Breast epithelium (tissue), 4 donors: Measurements from ENCODE around the gene TEX35. TPM values are rescaled to one million over a fixed set of nuclear protein-coding genes. Genes with fewer than 3 reads are reported as not detected.

Experiments
- DNase-seq, 2 donors: peaks; one replicate each; pipeline ENCODE4 v3.0.0-alpha.2; 2019; ENCODE audit warnings: low spot score in 2 of 2
- H3K27ac ChIP-seq, 2 donors: fragments of 200-600 bp; sonication (generic) in 1 of 2; one replicate each; pipeline ENCODE4 v1.5.1; 2016 to 2019; ENCODE audit warnings: mild to moderate bottlenecking in 1 of 2
- H3K27me3 ChIP-seq, 2 donors: fragments of 200-600 bp; sonication (generic) in 1 of 2; one replicate each; pipeline versions ENCODE4 v1.5.1 to v1.6.0; 2017 to 2019; ENCODE audit warnings: control low read depth in 1 of 2, mild to moderate bottlenecking in 1 of 2
- H3K36me3 ChIP-seq: fragments of 200-600 bp; one replicate; pipeline ENCODE4 v1.5.1; 2019
- H3K4me1 ChIP-seq, 2 donors: fragments of 200-600 bp; sonication (generic); one replicate each; pipeline ENCODE4 v1.5.1; 2016 to 2019; ENCODE audit warnings: control low read depth in 1 of 2
- H3K4me3 ChIP-seq, 3 donors: fragments of 200-600 bp; sonication (generic); 1 replicate in 2 of 3; 2 replicates in 1 of 3; pipeline ENCODE4 v1.5.1; 2016 to 2019; ENCODE audit warnings: mild to moderate bottlenecking in 3 of 3, moderate library complexity in 2 of 3
- H3K9me3 ChIP-seq, 2 donors: fragments of 200-600 bp; sonication (generic) in 1 of 2; one replicate each; pipeline ENCODE4 v1.5.1; 2016 to 2019; ENCODE audit warnings: control low read depth in 1 of 2
- POLR2A ChIP-seq: fragments of 450-650 bp; IDR thresholded peaks from one replicate; pipeline ENCODE4 v1.6.1; 2016; ENCODE audit warnings: antibody characterized with exemption, mild to moderate bottlenecking, moderate library complexity
- POLR2AphosphoS5 ChIP-seq, 3 donors: sonication (generic); formaldehyde crosslinking; IDR thresholded peaks; one replicate each; pipeline ENCODE4 v1.6.1; 2017; ENCODE audit warnings: antibody characterized with exemption in 3 of 3
- intact Hi-C: fragments of 100-400 bp; cut with DNase I; formaldehyde crosslinking; loops from one replicate; pipeline ENCODE4 v1.15.1; 2023; ENCODE audit warnings: low total_unique reads
- total RNA-seq, 3 donors: library from RNA; depleted of rRNA; stranded (reverse); fragments of >200 nt; gene quantifications; one replicate each; pipeline ENCODE4 v1.1.0, GENCODE V29; 2016
- TF ChIP-seq, protein P1 (sequence below), 3 donors: fragments of 450-650 bp; IDR thresholded peaks; one replicate each; pipeline ENCODE4 v1.5.1; 2016 to 2017; ENCODE audit warnings: antibody characterized with exemption in 3 of 3, mild to moderate bottlenecking in 3 of 3, moderate library complexity in 3 of 3

The TEX35 gene
- total RNA-seq, 3 donors from 2014 or later, result not detected

DNA sequence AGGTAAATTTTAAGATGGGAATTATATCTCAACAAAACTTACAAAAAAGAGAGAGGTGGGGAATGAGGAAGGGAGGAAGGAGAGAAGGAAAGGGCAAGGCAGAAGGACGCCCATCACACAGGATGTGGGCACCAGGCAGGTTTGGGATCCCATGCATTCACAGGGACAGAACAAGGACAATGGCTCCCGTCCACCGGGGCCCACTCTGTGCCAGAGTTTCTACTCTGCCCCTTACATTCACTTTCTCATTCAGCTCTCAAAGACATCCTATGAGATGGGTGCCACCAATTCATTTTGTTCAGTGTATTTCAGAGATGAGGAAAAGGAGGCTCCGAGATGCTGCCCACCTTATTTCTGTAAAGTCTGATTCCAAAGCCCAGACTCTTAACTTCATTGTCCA is 23.5 kb upstream of the TEX35 start:
- H3K9me3 ChIP-seq, result no peaks in the 10 kb centered on the region
- intact Hi-C loops, result no loop called here
- H3K4me1 ChIP-seq, result no peaks in the 10 kb centered on the region
- H3K27ac ChIP-seq, result no peak overlapping the region
- TF ChIP-seq POLR2AphosphoS5 (IDR thresholded peaks at IDR 0.05) (no peak), POLR2A (no peak)
- TF ChIP-seq, protein P1, sequence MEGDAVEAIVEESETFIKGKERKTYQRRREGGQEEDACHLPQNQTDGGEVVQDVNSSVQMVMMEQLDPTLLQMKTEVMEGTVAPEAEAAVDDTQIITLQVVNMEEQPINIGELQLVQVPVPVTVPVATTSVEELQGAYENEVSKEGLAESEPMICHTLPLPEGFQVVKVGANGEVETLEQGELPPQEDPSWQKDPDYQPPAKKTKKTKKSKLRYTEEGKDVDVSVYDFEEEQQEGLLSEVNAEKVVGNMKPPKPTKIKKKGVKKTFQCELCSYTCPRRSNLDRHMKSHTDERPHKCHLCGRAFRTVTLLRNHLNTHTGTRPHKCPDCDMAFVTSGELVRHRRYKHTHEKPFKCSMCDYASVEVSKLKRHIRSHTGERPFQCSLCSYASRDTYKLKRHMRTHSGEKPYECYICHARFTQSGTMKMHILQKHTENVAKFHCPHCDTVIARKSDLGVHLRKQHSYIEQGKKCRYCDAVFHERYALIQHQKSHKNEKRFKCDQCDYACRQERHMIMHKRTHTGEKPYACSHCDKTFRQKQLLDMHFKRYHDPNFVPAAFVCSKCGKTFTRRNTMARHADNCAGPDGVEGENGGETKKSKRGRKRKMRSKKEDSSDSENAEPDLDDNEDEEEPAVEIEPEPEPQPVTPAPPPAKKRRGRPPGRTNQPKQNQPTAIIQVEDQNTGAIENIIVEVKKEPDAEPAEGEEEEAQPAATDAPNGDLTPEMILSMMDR (IDR thresholded peaks at IDR 0.05), result no peak
- H3K27me3 ChIP-seq, result no peaks in the 10 kb centered on the region
- no peaks in the 10 kb centered on the region for H3K36me3 ChIP-seq
- H3K4me3 ChIP-seq, result no peak overlapping the region
- DNase-seq, result no peak

DNA sequence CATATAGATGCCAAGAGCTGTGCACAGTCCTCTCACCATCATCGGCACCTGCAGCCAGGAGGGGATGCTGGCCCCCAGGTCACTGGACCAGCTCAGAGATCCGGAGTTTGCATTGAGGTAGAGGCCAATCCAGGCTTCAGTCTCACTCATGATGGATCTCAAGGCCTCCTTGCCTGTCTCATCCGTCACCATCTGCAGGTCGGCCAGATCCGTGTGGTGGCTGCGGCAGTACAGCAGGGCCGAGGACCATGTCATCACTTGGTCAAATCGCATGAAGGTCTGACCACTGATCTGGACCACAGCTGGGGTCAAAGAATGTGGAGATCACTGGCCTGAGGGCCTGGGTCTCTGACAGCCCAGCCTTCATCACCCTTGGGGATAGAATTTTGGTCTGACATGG is 22.8 kb upstream of the TEX35 start:
- H3K27ac ChIP-seq, result no peak overlapping the region
- TF ChIP-seq POLR2A, result no peak
- TF ChIP-seq POLR2AphosphoS5 (IDR thresholded peaks at IDR 0.05), result no peak
- TF ChIP-seq, protein P1 (IDR thresholded peaks at IDR 0.05), result no peak
- H3K4me1 ChIP-seq, result no peaks in the 10 kb centered on the region
- no peaks in the 10 kb centered on the region for H3K27me3 ChIP-seq
- no peak for DNase-seq
- no peaks in the 10 kb centered on the region for H3K9me3 ChIP-seq
- no peaks in the 10 kb centered on the region for H3K36me3 ChIP-seq
- intact Hi-C loops, result no loop called here
- H3K4me3 ChIP-seq, result no peak overlapping the region

DNA sequence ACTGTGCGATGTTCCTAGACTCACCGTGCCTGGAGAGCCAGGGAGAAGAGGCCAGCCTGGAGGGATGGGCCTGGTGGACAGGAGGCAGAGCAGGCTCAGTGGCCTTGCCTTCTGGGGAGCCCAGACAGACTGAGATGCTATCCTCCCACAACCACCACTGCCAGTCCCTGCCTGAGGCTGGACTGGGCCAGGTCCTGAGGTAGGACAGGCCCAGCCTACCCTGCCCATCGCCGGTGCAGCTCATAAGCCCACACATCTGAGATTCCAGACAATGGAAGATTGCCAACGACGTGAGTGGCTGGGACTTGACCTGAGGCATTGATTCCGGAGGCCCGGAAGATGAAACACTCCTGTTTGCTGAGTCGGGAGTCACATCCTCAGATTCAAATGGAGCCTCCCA is 21.9 kb upstream of the TEX35 start:
- Histone ChIP-seq H3K4me3 (no peak overlapping the region), H3K4me1 (no peaks in the 10 kb centered on the region), H3K27ac (no peak overlapping the region), H3K36me3 (no peaks in the 10 kb centered on the region), H3K27me3 (no peaks in the 10 kb centered on the region), H3K9me3 (no peaks in the 10 kb centered on the region)
- no peak for DNase-seq
- TF ChIP-seq POLR2A, result no peak
- TF ChIP-seq, protein P1 (IDR thresholded peaks at IDR 0.05), result no peak
- no peak for TF ChIP-seq POLR2AphosphoS5 (IDR thresholded peaks at IDR 0.05)
- intact Hi-C loops, result no loop called here

DNA sequence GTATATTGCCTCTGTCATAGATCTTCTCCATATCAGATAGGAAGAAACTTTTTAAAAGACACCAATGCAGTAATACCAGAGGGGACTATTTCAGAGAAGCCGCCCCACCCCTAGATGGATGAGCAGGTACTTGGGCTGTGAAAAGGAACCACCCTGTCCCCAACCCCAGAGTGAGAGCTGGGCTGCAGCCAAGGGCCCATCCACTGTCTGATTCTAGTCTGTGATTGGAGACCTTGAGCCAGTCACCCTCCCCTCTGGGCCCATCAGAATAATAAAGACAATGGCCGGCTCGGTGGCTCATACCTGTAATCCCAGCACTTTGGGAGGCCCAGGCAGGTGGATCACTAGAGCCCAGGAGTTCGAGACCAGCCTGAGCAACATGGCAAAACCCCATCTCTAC is 21.2 kb upstream of the TEX35 start:
- no peaks in the 10 kb centered on the region for H3K4me1 ChIP-seq
- TF ChIP-seq POLR2AphosphoS5 (IDR thresholded peaks at IDR 0.05) (no peak), POLR2A (no peak)
- TF ChIP-seq, protein P1 (IDR thresholded peaks at IDR 0.05), result no peak
- H3K27me3 ChIP-seq, result no peaks in the 10 kb centered on the region
- no peak for DNase-seq
- H3K9me3 ChIP-seq, result no peaks in the 10 kb centered on the region
- intact Hi-C loops, result no loop called here
- no peaks in the 10 kb centered on the region for H3K36me3 ChIP-seq
- H3K4me3 ChIP-seq, result no peak overlapping the region
- H3K27ac ChIP-seq, result no peak overlapping the region

DNA sequence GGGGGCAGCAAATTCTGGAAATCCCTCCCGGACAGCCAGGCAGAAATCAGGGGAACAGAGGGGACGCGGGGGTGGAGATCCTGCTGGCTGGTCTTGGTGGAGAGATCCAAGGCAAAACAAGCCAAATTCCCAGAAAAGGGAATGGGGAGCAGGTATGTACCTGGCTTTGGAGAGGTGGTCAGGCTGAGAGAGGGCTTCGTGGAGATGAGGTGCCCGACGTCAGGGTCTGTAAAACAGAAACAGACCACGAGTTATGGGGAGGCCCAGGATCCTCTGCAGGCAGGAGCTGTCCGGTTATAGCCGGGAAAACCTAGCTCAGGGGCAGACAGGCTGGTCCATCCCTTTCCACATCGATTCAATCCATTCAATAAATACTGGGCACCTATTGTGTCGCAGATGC is 20.6 kb upstream of the TEX35 start:
- no peak for DNase-seq
- no peaks in the 10 kb centered on the region for H3K9me3 ChIP-seq
- TF ChIP-seq POLR2AphosphoS5 (IDR thresholded peaks at IDR 0.05), result no peak
- TF ChIP-seq, protein P1 (IDR thresholded peaks at IDR 0.05), result no peak
- no peak for TF ChIP-seq POLR2A
- H3K4me1 ChIP-seq, result no peaks in the 10 kb centered on the region
- no peak overlapping the region for H3K4me3 ChIP-seq
- no peak overlapping the region for H3K27ac ChIP-seq
- no peaks in the 10 kb centered on the region for H3K36me3 ChIP-seq
- H3K27me3 ChIP-seq, result no peaks in the 10 kb centered on the region
- intact Hi-C loops, result no loop called here
